ENCODE measurements around the gene HDAC10.
A peak's percentile ranks its signal among the peaks of the same experiment; 100 is the strongest.

HDAC10 gene

DNA sequence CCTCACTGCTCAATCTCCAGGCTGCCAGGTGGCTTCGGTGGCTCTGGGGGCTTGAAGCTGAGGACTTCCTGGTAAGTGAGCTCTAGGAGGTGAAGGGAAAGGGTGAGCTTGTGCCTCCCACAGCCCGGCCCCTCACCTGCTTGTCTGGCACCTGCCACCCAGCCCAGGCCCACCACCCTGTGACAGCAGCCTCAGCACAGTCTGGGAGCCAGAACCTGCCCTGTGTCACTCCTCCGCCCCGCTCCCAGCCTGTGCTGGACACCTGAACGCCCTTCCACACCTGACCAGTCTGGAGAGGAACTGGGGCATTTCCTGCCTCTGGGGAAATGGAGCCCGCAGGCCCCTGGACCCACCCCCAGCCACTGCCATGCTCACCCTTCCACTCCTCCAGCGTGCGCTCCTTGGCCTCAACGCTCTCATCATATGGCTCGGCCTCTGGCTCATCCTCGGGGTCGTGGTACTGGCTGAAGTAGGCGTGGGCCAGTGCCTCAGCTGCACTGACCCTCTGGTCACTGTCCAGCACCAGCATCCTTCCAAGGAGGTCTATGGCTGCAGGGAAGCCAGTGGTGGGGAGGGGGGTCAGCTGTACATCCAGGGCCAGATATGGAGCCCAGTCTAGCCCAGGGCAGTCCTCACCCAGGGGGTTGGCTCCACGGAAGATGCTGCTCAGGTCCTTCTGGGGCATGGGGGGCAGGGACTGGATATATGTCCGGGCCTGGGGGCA, 14.0 kb upstream of the HDAC10 start:
- no peak for DNase-seq (ENCODE audit: insufficient read length, low spot score)
- TF ChIP-seq POU2F2 (IDR thresholded peaks at IDR 0.05; ENCODE audit: low read depth, low read length): no peak
- no peak for TF ChIP-seq POLR2AphosphoS5 (IDR thresholded peaks at IDR 0.05; ENCODE audit: low read depth, low read length)
- TF ChIP-seq POLR2A (IDR thresholded peaks at IDR 0.05; ENCODE audit: low read depth, low read length): no peak
- TF ChIP-seq SPI1 (IDR thresholded peaks at IDR 0.05; ENCODE audit: low read depth, low read length): no peak
- TF ChIP-seq TAF1 (IDR thresholded peaks at IDR 0.05; ENCODE audit: low read depth, low read length): no peak
- no peak for TF ChIP-seq PAX5 (IDR thresholded peaks at IDR 0.05; ENCODE audit: insufficient read depth, low read length, severe bottlenecking)
- no peak for FAIRE-seq

DNA sequence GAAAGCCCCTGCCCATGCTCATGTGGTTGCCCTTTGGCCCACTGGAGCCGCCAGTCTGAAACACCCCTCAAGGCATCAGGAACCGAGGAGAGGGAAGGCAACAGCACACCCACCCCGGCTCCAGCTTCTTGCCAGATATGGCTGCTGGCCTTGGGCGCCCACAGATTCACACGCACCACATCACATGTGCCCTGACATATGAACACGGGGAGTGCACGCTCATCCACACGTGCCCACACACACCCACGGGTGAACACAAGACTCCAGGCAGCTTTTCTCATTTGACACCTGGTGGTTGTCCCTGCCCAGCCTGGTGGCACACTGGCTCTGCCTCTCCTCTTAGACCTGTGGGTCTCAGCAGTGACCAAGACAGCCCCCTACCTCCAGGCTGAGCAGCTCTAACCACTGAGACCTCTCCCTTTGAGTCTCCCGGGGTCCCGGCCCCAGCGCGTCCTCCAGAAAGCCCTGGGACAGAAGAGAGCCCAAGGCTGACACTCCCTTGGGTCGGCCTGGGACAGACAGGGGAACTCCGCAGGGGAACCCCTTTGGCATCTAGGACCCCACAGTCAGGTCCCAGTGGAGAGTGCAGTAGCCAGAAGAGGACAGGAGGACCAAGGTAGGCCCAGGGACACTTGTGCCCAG, 13.2 kb upstream of the HDAC10 start:
- FAIRE-seq (no peak), DNase-seq (ENCODE audit: insufficient read length, low spot score) (no peak)
- TF ChIP-seq POLR2AphosphoS5 (IDR thresholded peaks at IDR 0.05; ENCODE audit: low read depth, low read length) (no peak), PAX5 (IDR thresholded peaks at IDR 0.05; ENCODE audit: insufficient read depth, low read length, severe bottlenecking) (no peak), SPI1 (IDR thresholded peaks at IDR 0.05; ENCODE audit: low read depth, low read length) (no peak), TAF1 (IDR thresholded peaks at IDR 0.05; ENCODE audit: low read depth, low read length) (no peak), POLR2A (IDR thresholded peaks at IDR 0.05; ENCODE audit: low read depth, low read length) (no peak), POU2F2 (IDR thresholded peaks at IDR 0.05; ENCODE audit: low read depth, low read length) (no peak)

DNA sequence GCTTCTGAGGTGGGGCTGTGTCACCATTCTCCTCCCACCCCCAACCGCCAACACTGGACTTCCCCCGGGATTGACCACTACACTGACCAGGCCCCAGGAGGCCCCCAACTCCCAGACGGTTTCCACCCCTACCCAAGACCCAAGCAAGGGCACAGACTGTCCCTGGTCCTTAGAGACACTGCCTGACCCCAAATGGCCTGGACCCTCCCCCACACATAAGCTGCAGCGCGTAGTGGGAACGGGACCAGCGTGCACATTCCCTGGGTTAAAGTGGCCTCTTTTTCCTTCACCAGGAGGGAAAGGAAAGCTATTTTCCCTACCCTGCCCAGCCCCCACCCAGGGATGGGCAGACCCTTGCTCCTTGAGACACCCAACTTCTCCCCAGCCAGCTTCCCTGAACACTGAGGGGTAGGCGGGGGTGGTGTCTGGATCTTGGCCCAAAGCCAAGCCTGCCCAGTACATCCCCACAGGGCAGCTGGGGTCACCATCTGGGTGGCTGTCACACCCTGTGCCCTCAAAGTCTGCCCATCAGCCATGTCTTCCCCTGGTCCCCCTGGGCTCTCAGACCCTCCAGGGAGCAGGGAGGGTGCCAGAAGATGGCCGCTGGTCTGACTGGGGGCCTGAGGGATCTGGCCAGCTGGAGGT, 12.0 kb upstream of the HDAC10 start:
- DNase-seq (ENCODE audit: insufficient read length, low spot score): no peak
- FAIRE-seq: no peak
- TF ChIP-seq SPI1 (IDR thresholded peaks at IDR 0.05; ENCODE audit: low read depth, low read length) (no peak), TAF1 (IDR thresholded peaks at IDR 0.05; ENCODE audit: low read depth, low read length) (no peak), POLR2AphosphoS5 (IDR thresholded peaks at IDR 0.05; ENCODE audit: low read depth, low read length) (no peak), POU2F2 (IDR thresholded peaks at IDR 0.05; ENCODE audit: low read depth, low read length) (no peak), PAX5 (IDR thresholded peaks at IDR 0.05; ENCODE audit: insufficient read depth, low read length, severe bottlenecking) (no peak), POLR2A (IDR thresholded peaks at IDR 0.05; ENCODE audit: low read depth, low read length) (no peak)

DNA sequence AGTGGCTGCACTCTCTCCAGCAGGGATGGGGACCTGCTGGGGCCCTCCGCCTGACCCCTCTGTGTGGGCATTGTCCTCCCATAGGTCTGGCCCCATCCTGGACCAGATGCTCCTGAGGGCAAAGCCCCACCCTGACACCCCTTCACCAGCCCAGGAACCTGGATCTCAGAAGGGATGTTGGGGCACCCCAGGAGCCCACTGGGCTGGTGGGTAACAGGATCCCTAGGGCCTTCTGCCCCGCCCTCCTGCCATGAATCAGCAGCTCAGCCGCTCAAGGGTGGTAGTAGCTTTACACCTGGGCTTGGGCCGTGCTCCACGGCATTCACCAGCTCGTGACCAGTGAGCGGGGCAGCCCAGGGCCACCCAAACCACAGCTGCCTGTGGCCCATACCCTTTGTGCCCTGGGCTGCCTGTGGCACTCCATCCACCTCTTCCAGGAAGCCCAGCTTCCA, 11.4 kb upstream of the HDAC10 start:
- TF ChIP-seq POU2F2 (IDR thresholded peaks at IDR 0.05; ENCODE audit: low read depth, low read length) (no peak), POLR2A (IDR thresholded peaks at IDR 0.05; ENCODE audit: low read depth, low read length) (no peak), SPI1 (IDR thresholded peaks at IDR 0.05; ENCODE audit: low read depth, low read length) (no peak), PAX5 (IDR thresholded peaks at IDR 0.05; ENCODE audit: insufficient read depth, low read length, severe bottlenecking) (no peak), TAF1 (IDR thresholded peaks at IDR 0.05; ENCODE audit: low read depth, low read length) (no peak), POLR2AphosphoS5 (IDR thresholded peaks at IDR 0.05; ENCODE audit: low read depth, low read length) (no peak)
- peak; percentile 9 for FAIRE-seq
- DNase-seq (ENCODE audit: insufficient read length, low spot score): no peak

DNA sequence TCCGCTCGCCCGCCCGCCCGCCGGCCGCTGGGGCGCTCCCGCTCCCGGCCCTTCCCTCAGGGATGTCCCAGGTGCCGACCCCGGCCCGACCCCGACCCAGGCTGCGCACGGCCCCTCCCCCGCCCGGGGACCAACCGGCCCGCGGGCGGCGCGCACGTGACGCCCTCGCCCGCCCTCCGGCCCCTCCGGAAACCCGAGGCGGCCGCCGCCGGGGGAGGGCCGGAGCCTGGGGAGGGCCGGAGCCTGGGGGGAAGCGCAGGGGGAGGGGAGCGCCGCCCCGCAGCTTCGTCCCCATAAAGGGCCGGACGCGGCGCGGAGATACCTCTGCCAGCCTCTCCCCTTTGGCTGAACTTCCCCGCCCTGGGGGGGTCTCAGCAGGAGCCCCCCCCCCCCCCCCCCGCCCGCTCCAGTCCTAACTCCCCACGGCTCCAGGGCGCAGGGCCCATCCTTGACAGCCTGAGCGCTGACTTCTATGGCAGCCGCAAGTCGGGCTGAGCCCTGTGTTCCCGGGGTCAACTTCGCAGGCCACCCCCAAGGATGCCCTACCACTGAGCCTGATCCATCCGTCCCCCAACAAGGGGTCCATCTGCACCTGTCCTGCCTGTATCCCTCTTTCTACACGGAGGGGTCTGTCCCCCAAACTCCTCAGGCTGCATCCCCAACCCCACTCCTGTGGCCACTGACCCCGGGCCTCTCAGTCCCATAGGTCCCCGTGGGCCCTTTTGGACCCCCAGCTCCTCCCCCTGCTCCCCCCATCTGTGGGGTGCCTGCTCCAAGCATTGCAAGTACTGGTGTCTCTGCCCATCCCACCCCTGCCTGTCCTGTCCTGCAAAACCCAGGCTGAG, 10.8 kb upstream of the HDAC10 start, which contains the start of gene MAPK12:
Gene MAPK12, minus strand, starts transcription at position 69 of the 845 bp plus-strand sequence. CDS start 174 bp downstream, outside the sequence.
- DNase-seq (ENCODE audit: insufficient read length, low spot score) (peak; percentile 93), FAIRE-seq (no peak)
- TF ChIP-seq SPI1 (IDR thresholded peaks at IDR 0.05; ENCODE audit: low read depth, low read length) (no peak), POLR2AphosphoS5 (IDR thresholded peaks at IDR 0.05; ENCODE audit: low read depth, low read length) (no peak), PAX5 (IDR thresholded peaks at IDR 0.05; ENCODE audit: insufficient read depth, low read length, severe bottlenecking) (no peak), POLR2A (IDR thresholded peaks at IDR 0.05; ENCODE audit: low read depth, low read length) (no peak), POU2F2 (IDR thresholded peaks at IDR 0.05; ENCODE audit: low read depth, low read length) (no peak), TAF1 (IDR thresholded peaks at IDR 0.05; ENCODE audit: low read depth, low read length) (no peak)

DNA sequence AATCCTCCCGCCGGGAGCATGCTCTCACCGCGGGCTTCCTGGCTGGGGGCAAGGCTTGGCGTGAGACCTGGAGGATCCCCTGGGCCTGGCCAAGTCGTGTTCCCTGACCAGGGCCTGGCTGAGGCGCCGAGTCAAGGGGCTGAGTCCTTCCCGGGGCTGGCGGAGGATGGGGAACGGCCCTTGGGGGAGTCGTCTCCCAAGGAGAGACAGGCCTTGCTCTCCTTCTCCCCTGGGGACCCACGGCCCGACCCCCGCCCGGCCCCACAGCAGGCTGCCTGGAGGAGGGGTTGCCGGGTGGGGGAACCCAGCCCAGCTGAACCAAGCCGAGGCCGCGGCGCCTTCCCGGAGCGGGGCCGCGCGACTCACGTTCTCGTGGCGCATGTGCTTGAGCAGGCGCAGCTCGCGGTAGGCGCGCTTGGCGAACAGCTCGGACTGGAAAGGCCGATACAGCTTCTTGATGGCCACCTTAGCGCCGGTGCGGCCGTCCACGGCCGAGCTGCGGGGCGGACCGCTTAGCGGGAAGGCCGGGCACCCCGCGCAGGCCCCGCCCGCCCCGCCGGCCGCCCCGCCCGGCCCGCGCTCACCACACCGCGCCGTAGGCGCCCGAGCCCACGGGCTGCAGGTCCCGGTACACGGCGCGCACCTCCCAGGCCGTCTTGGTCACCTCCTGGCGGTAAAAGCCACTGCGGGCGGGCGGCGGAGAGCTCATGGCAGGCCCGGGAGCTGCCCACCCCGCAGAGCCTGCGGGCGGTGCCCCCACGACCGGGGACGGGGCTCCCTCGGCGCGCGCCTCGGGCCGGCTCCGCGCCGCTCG, 9.9 kb upstream of the HDAC10 start:
- peak; percentile 98 for FAIRE-seq
- TF ChIP-seq PAX5 (IDR thresholded peaks at IDR 0.05; ENCODE audit: insufficient read depth, low read length, severe bottlenecking): no peak
- TF ChIP-seq SPI1 (IDR thresholded peaks at IDR 0.05; ENCODE audit: low read depth, low read length): no peak
- TF ChIP-seq POU2F2 (IDR thresholded peaks at IDR 0.05; ENCODE audit: low read depth, low read length): no peak
- TF ChIP-seq POLR2A (IDR thresholded peaks at IDR 0.05; ENCODE audit: low read depth, low read length): no peak
- TF ChIP-seq POLR2AphosphoS5 (IDR thresholded peaks at IDR 0.05; ENCODE audit: low read depth, low read length): no peak
- TF ChIP-seq TAF1 (IDR thresholded peaks at IDR 0.05; ENCODE audit: low read depth, low read length): no peak
- peak; percentile 87 for DNase-seq (ENCODE audit: insufficient read length, low spot score)

DNA sequence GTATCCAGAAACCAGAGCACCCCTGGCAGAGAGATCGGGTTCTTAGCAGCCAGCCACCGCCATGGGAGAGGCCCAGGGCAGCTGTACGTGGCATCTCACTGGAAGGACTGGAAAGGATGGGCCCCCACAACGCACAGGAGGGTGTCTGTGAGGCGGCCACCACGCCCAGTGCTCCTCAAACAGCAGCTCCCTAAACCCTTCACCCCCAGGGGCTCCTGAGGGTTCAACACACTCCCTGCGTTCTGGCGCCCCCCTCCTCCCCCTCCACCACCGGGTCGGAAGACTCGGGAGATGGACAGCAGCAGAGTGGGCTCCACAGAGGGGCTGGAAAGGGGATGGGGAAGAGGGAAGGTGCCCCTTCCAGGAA, 9.4 kb upstream of the HDAC10 start:
- peak; percentile 43 for FAIRE-seq
- TF ChIP-seq POLR2A (IDR thresholded peaks at IDR 0.05; ENCODE audit: low read depth, low read length): no peak
- no peak for TF ChIP-seq SPI1 (IDR thresholded peaks at IDR 0.05; ENCODE audit: low read depth, low read length)
- TF ChIP-seq TAF1 (IDR thresholded peaks at IDR 0.05; ENCODE audit: low read depth, low read length): no peak
- no peak for TF ChIP-seq POU2F2 (IDR thresholded peaks at IDR 0.05; ENCODE audit: low read depth, low read length)
- TF ChIP-seq PAX5 (IDR thresholded peaks at IDR 0.05; ENCODE audit: insufficient read depth, low read length, severe bottlenecking): no peak
- no peak for TF ChIP-seq POLR2AphosphoS5 (IDR thresholded peaks at IDR 0.05; ENCODE audit: low read depth, low read length)

DNA sequence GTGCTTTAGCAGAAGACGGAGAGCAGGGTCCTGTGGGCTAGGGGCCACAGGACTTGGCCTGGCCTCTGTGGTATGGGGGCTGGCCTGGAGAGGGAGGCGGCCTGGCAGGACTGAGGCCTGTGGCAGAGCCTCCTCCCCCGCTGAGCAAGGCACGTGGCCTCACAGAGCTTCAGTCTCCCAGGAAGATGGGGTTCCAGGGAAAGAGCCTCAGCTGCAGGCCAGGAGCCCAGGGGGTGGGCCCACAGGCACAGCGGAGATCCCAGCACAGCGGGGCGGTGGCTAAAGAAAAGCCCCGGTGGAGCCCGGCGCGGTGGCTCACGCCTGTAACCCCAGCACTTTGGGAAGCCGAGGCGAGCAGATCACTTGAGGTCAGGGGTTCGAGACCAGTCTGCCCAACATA, 8.2 kb upstream of the HDAC10 start:
- TF ChIP-seq TAF1 (IDR thresholded peaks at IDR 0.05; ENCODE audit: low read depth, low read length) (no peak), PAX5 (IDR thresholded peaks at IDR 0.05; ENCODE audit: insufficient read depth, low read length, severe bottlenecking) (no peak), POLR2A (IDR thresholded peaks at IDR 0.05; ENCODE audit: low read depth, low read length) (no peak), POLR2AphosphoS5 (IDR thresholded peaks at IDR 0.05; ENCODE audit: low read depth, low read length) (no peak)
- DNase-seq (ENCODE audit: insufficient read length, low spot score) (no peak), FAIRE-seq (no peak)

More for the DNA sequence above, 9.4 kb upstream of the HDAC10 start:
- DNase-seq (ENCODE audit: insufficient read length, low spot score): no peak
